Breast epithelium (tissue), 3 donors: Measurements from ENCODE around the gene NOD2.

ENCODE experiments used
- CTCF ChIP-seq, 3 donors: fragments of 450-650 bp; IDR thresholded peaks; one replicate each; pipeline ENCODE4 v1.5.1; 2016 to 2017; ENCODE audit warnings: antibody characterized with exemption in 3 of 3, mild to moderate bottlenecking in 3 of 3, moderate library complexity in 3 of 3
- POLR2A ChIP-seq: fragments of 450-650 bp; IDR thresholded peaks from one replicate; pipeline ENCODE4 v1.6.1; 2016; ENCODE audit warnings: antibody characterized with exemption, mild to moderate bottlenecking, moderate library complexity

GRCh38 chr16:50724306-50724705, 30.9 kb downstream of the NOD2 start:
- TF ChIP-seq CTCF (IDR thresholded peaks at IDR 0.05) (no peak), POLR2A (no peak)
